GM12878 (cell line): Measurements from ENCODE around the gene PGAM2. TPM values are rescaled to one million over a fixed set of nuclear protein-coding genes. Genes with fewer than 3 reads are reported as not detected.

Source experiments
- ATAC-seq: fragments of 200-7000 bp; cut with Tn5 transposase; 3 replicates; pipeline ENCODE4 v1.9.1; 2020; ENCODE audit warnings: mild to moderate bottlenecking, moderate library complexity
- BruUV-seq: library from RNA; stranded (reverse); fragments of 400-500 nt; replicated peaks from 2 replicates; lab custom pipeline; 2021; lab: Mats Ljungman, UMichigan
- CTCF ChIA-PET: fragments of 300-600 bp; sonication (Branson Sonifier 250); formaldehyde crosslinking; extraction: SDS; loops from one replicate; lab custom pipeline; 2021; ENCODE audit warnings: inconsistent platforms; lab: Yijun Ruan, JAX
- POLR2A ChIA-PET: fragments of 350-600 bp; formaldehyde crosslinking; extraction: SDS; loops from one replicate; lab custom pipeline; 2021; ENCODE audit warnings: inconsistent platforms; lab: Charles Lee
- RAD21 ChIA-PET: fragments of 300-600 bp; sonication (Branson Sonifier 250); formaldehyde crosslinking; loops from one replicate; lab custom pipeline; 2023; ENCODE audit warnings: antibody characterized with exemption; ENCODE audit not compliant: unreplicated experiment; lab: Charles Lee
- SMC1A ChIA-PET: fragments of 300-600 bp; sonication (Branson Sonifier 250); formaldehyde crosslinking; loops from one replicate; lab custom pipeline; 2023; ENCODE audit not compliant: unreplicated experiment, uncharacterized antibody; lab: Charles Lee
- DNase-seq: peaks from one replicate; pipeline ENCODE4 v3.0.0-alpha.2; 2011; ENCODE audit warnings: low read depth, low spot score
- FAIRE-seq: peaks from 3 replicates; lab custom pipeline; 2011; peaks lifted over from hg19 to GRCh38; lab: Jason Lieb, UNC
- H2AFZ ChIP-seq: 2 replicates; pipeline ENCODE4 v1.6.0; 2011; ENCODE audit warnings: low read depth, low read length, control low read depth; ENCODE audit not compliant: control insufficient read depth
- H3K27ac ChIP-seq: 2 replicates; pipeline ENCODE4 v1.5.1; 2011; ENCODE audit warnings: control low read depth; ENCODE audit not compliant: control insufficient read depth, insufficient read depth
- H3K27me3 ChIP-seq, 2 experiments: replicated peaks in 1 of 2; 2 replicates each; pipeline versions ENCODE4 v1.6.0 to v1.6.1; 2011; ENCODE audit warnings: low read length in 1 of 2; ENCODE audit not compliant: control insufficient read depth in 2 of 2, insufficient read depth in 2 of 2
- H3K36me3 ChIP-seq, 2 experiments: 2 replicates each; pipeline ENCODE4 v1.5.1; 2011; ENCODE audit warnings: low read length in 1 of 2; ENCODE audit not compliant: control insufficient read depth in 2 of 2, insufficient read depth in 2 of 2
- H3K4me1 ChIP-seq: 2 replicates; pipeline ENCODE4 v1.6.1; 2011; ENCODE audit warnings: mild to moderate bottlenecking, low read length, moderate library complexity, mixed read lengths; ENCODE audit not compliant: control insufficient read depth, insufficient read depth
- H3K4me2 ChIP-seq: 2 replicates; pipeline ENCODE4 v1.6.0; 2011; ENCODE audit warnings: control low read depth; ENCODE audit not compliant: control insufficient read depth, insufficient read depth
- H3K4me3 ChIP-seq: fragments of 200-600 bp; sonication (generic); 2 replicates; pipeline ENCODE4 v1.5.1; 2016
- H3K79me2 ChIP-seq: 2 replicates; pipeline ENCODE4 v1.6.0; 2011; ENCODE audit warnings: low read length; ENCODE audit not compliant: control insufficient read depth, insufficient read depth
- H3K9ac ChIP-seq: 2 replicates; pipeline ENCODE4 v1.8.0; 2011; ENCODE audit warnings: low read length, control low read depth, mixed read lengths; ENCODE audit not compliant: control insufficient read depth, insufficient read depth
- H3K9me3 ChIP-seq: replicated peaks from 3 replicates; pipeline ENCODE4 v1.5.1; 2011; ENCODE audit warnings: mild to moderate bottlenecking, low read length; ENCODE audit not compliant: control insufficient read depth, insufficient read depth
- H4K20me1 ChIP-seq: 2 replicates; pipeline ENCODE4 v1.6.0; 2011; ENCODE audit not compliant: control insufficient read depth, insufficient read depth
- CUX1 ChIP-seq: IDR thresholded peaks from 2 replicates; pipeline ENCODE4 v1.6.1; 2012; ENCODE audit warnings: improper control_type of control experiment, low read depth, low read length; ENCODE audit not compliant: insufficient replicate concordance
- FOXM1 ChIP-seq: IDR thresholded peaks from 2 replicates; pipeline ENCODE4 v1.6.1; 2012; ENCODE audit warnings: low read depth, mild to moderate bottlenecking, inconsistent platforms, low read length, moderate library complexity
- IRF3 ChIP-seq: fragments of 450-650 bp; IDR thresholded peaks from 2 replicates; pipeline ENCODE4 v1.6.1; 2014; ENCODE audit warnings: mild to moderate bottlenecking
- JUND ChIP-seq: IDR thresholded peaks from 2 replicates; pipeline ENCODE4 v1.6.1; 2012; ENCODE audit warnings: low read depth, mild to moderate bottlenecking, low read length, improper control_type of control experiment, moderate library complexity
- RFX5 ChIP-seq: IDR thresholded peaks from 2 replicates; pipeline ENCODE4 v1.6.1; 2011; ENCODE audit warnings: low read depth, low read length, improper control_type of control experiment
- SPI1 ChIP-seq: IDR thresholded peaks from 2 replicates; pipeline ENCODE4 v1.6.1; 2011; ENCODE audit warnings: low read depth, mild to moderate bottlenecking, low read length, moderate library complexity, borderline replicate concordance; ENCODE audit not compliant: insufficient read depth
- TBL1XR1 ChIP-seq: IDR thresholded peaks from 2 replicates; pipeline ENCODE4 v1.6.1; 2012; ENCODE audit warnings: low read depth, low read length, improper control_type of control experiment
- TCF12 ChIP-seq: IDR thresholded peaks from 2 replicates; pipeline ENCODE4 v1.6.1; 2011; ENCODE audit warnings: low read depth, mild to moderate bottlenecking, low read length
- ZNF24 ChIP-seq: fragments of 450-650 bp; IDR thresholded peaks from 2 replicates; pipeline ENCODE4 v1.6.1; 2017; ENCODE audit warnings: antibody characterized with exemption, mild to moderate bottlenecking
- WGBS: methylation state at CpG from one replicate; pipeline ENCODE4 v1.1.6; 2016; ENCODE audit warnings: low lambda C conversion rate; ENCODE audit not compliant: insufficient replicate concordance, insufficient coverage; ENCODE audit errors: missing lambda C conversion rate; 5-methylcytosine and 5-hydroxymethylcytosine counted together
- in situ Hi-C: fragments of 300-500 bp; cut with MboI; formaldehyde crosslinking; loops from 9 replicates; pipeline ENCODE4 v1.14.3; 2018; ENCODE audit warnings: mixed read lengths
- intact Hi-C: fragments of 100-400 bp; cut with micrococcal nuclease; formaldehyde crosslinking; loops from one replicate; pipeline ENCODE4 v1.14.2; 2022; ENCODE audit not compliant: unreplicated experiment
- polyA plus RNA-seq, 11 experiments: library from polyadenylated mRNA; depleted of rRNA in 4 of 11; unstranded in 6 of 11; stranded (reverse) in 5 of 11; fragments of >200 nt; fragmentation: Nextera tagmentation in 4 of 11; fragmentation: Illumina TruSeq in 1 of 11; extraction: Ambion mirVana in 4 of 11; extraction: Trizol in 1 of 11; gene quantifications; 1 replicate in 1 of 11; 2 replicates in 10 of 11; pipeline versions ENCODE4 v1.2.1 to v1.2.3, GENCODE V29; 2011 to 2016; ENCODE audit warnings: inconsistent platforms in 2 of 11, missing spikeins in 2 of 11, low read depth in 1 of 11
- total RNA-seq, 4 experiments: library from RNA; depleted of rRNA in 3 of 4; stranded (reverse); fragments of >200 nt in 3 of 4; fragmentation: Illumina TruSeq in 1 of 4; extraction: Trizol in 1 of 4; gene quantifications; 2 replicates each; pipeline versions ENCODE4 v1.2.1 to v1.2.3, GENCODE V29; 2013 to 2021

PGAM2 gene
- total and polyA plus RNA-seq, 10 of the 15 experiments (the other 5 are each of a cell fraction or from before 2014, with no cell fraction given): not detected

- peaks cover 24% of the 10 kb centered on the region for H3K4me1 ChIP-seq
- no peaks in the 10 kb centered on the region for H3K9me3 ChIP-seq
- ChIA-PET CTCF (no interaction called here), POLR2A (interaction anchor here (1.0 kb wide), 1 partner anchor 20 kb away, joined by 3 read pairs; no protein-coding TSS in a partner anchor), SMC1A (interaction anchor here (0.7 kb wide), 1 partner anchor 17 kb away, joined by 3 read pairs; no protein-coding TSS in a partner anchor), RAD21 (no interaction called here)
- no peak overlapping the region for H2AFZ ChIP-seq
- no peaks in the 10 kb centered on the region for H3K27me3 ChIP-seq
- no peak for TF ChIP-seq FOXM1
- no peak for TF ChIP-seq RFX5
- TF ChIP-seq JUND: no peak
- TF ChIP-seq IRF3: no peak
- no peak for TF ChIP-seq ZNF24
- TF ChIP-seq TCF12: no peak
- TF ChIP-seq CUX1: no peak
- no peak for TF ChIP-seq TBL1XR1
- TF ChIP-seq SPI1: no peak
- H3K27ac ChIP-seq: no peak overlapping the region
- peaks cover 40 to 44% of the 10 kb centered on the region in 2 experiments for H3K36me3 ChIP-seq
- no peak overlapping the region for H3K4me3 ChIP-seq
- no TSS peak for BruUV-seq
- DNase-seq: no peak
- ATAC-seq: no peak
- intact Hi-C loops (no loop called here), in situ Hi-C loops (no loop called here)
- 85% methylated on average over 8 of the region's 8 CpGs for WGBS
- FAIRE-seq: no peak
- H3K9ac ChIP-seq: no peak overlapping the region
- no peaks in the 10 kb centered on the region for H3K79me2 ChIP-seq
- H3K4me2 ChIP-seq: no peak overlapping the region
- H4K20me1 ChIP-seq: peaks cover 3% of the 10 kb centered on the region; the same call in 1 of the 2 replicates
Observed at GRCh38 chr7:44060948-44061644, 4.3 kb downstream of the PGAM2 start.
